NCI-H1436 treated with DMSO at 0.1 percent for 48 hours (cell line): ENCODE results near the gene ITIH4.

ENCODE experiments used
- DNase-seq: peaks from one replicate; lab custom pipeline; 2025; lab: John Stamatoyannopoulos, UW

Gene ITIH4

GRCh38 chr3:52798376-52798977 lies 32.0 kb downstream of the ITIH4 start:
- DNase-seq, result no peak

GRCh38 chr3:52796411-52796810 lies 34.1 kb downstream of the ITIH4 start:
- no peak for DNase-seq

- DNase-seq, result no peak
These were observed 35.1 kb downstream of the ITIH4 start for GRCh38 chr3:52795298-52795900.

- no peak for DNase-seq
These were observed 35.8 kb downstream of the ITIH4 start, which contains the start of gene ITIH3 for GRCh38 chr3:52794612-52795099. TSS of gene ITIH3 (plus strand) at chr3:52794796. CDS start at chr3:52794804, 8 bp downstream.

GRCh38 chr3:52793702-52794611 lies 36.5 kb downstream of the ITIH4 start:
- DNase-seq, result no peak

- DNase-seq, result no peak
These were observed 37.3 kb downstream of the ITIH4 start for GRCh38 chr3:52792961-52793695.

GRCh38 chr3:52792413-52792812 lies 38.1 kb downstream of the ITIH4 start:
- DNase-seq, result no peak

- DNase-seq, result no peak
These were observed 38.5 kb downstream of the ITIH4 start for GRCh38 chr3:52791928-52792327.

GRCh38 chr3:52791366-52791765 lies 39.1 kb downstream of the ITIH4 start:
- DNase-seq, result no peak

GRCh38 chr3:52790741-52791140 lies 39.7 kb downstream of the ITIH4 start:
- no peak for DNase-seq

- DNase-seq, result no peak
These were observed 40.1 kb downstream of the ITIH4 start for GRCh38 chr3:52790337-52790736.

- no peak for DNase-seq
These were observed 40.8 kb downstream of the ITIH4 start for GRCh38 chr3:52789746-52790040.

GRCh38 chr3:52788890-52789745 lies 41.4 kb downstream of the ITIH4 start:
- DNase-seq, result no peak

- no peak for DNase-seq
These were observed 42.5 kb downstream of the ITIH4 start for GRCh38 chr3:52787672-52788625.

- DNase-seq, result no peak
These were observed 43.2 kb downstream of the ITIH4 start for GRCh38 chr3:52787246-52787645.

GRCh38 chr3:52786330-52787215 lies 43.9 kb downstream of the ITIH4 start:
- DNase-seq, result no peak

- DNase-seq, result no peak
These were observed 45.4 kb downstream of the ITIH4 start for GRCh38 chr3:52784931-52785590.

GRCh38 chr3:52784021-52784621 lies 46.4 kb downstream of the ITIH4 start:
- no peak for DNase-seq
